GM12878 (cell line): ENCODE measurements around the gene ANKRD24. TPM values are rescaled to one million over a fixed set of nuclear protein-coding genes. Genes with fewer than 3 reads are reported as not detected.
"Not testable (repeated sequence)": the region's sequence is repeated elsewhere in the genome, so short reads cannot be mapped to it uniquely, and the experiment has no call there.

Source experiments
- ATAC-seq: fragments of 200-7000 bp; cut with Tn5 transposase; 3 replicates; pipeline ENCODE4 v1.9.1; 2020; ENCODE audit warnings: mild to moderate bottlenecking, moderate library complexity
- BruUV-seq: library from RNA; stranded (reverse); fragments of 400-500 nt; replicated peaks from 2 replicates; lab custom pipeline; 2021; lab: Mats Ljungman, UMichigan
- CTCF ChIA-PET: fragments of 300-600 bp; sonication (Branson Sonifier 250); formaldehyde crosslinking; extraction: SDS; loops from one replicate; lab custom pipeline; 2021; ENCODE audit warnings: inconsistent platforms; lab: Yijun Ruan, JAX
- POLR2A ChIA-PET: fragments of 350-600 bp; formaldehyde crosslinking; extraction: SDS; loops from one replicate; lab custom pipeline; 2021; ENCODE audit warnings: inconsistent platforms; lab: Charles Lee
- RAD21 ChIA-PET: fragments of 300-600 bp; sonication (Branson Sonifier 250); formaldehyde crosslinking; loops from one replicate; lab custom pipeline; 2023; ENCODE audit warnings: antibody characterized with exemption; ENCODE audit not compliant: unreplicated experiment; lab: Charles Lee
- SMC1A ChIA-PET: fragments of 300-600 bp; sonication (Branson Sonifier 250); formaldehyde crosslinking; loops from one replicate; lab custom pipeline; 2023; ENCODE audit not compliant: unreplicated experiment, uncharacterized antibody; lab: Charles Lee
- DNase-seq: peaks from one replicate; pipeline ENCODE4 v3.0.0-alpha.2; 2011; ENCODE audit warnings: low read depth, low spot score
- FAIRE-seq: peaks from 3 replicates; lab custom pipeline; 2011; peaks lifted over from hg19 to GRCh38; lab: Jason Lieb, UNC
- H2AFZ ChIP-seq: 2 replicates; pipeline ENCODE4 v1.6.0; 2011; ENCODE audit warnings: low read depth, low read length, control low read depth; ENCODE audit not compliant: control insufficient read depth
- H3K27ac ChIP-seq: 2 replicates; pipeline ENCODE4 v1.5.1; 2011; ENCODE audit warnings: control low read depth; ENCODE audit not compliant: control insufficient read depth, insufficient read depth
- H3K27me3 ChIP-seq, 2 experiments: replicated peaks in 1 of 2; 2 replicates each; pipeline versions ENCODE4 v1.6.0 to v1.6.1; 2011; ENCODE audit warnings: low read length in 1 of 2; ENCODE audit not compliant: control insufficient read depth in 2 of 2, insufficient read depth in 2 of 2
- H3K36me3 ChIP-seq, 2 experiments: 2 replicates each; pipeline ENCODE4 v1.5.1; 2011; ENCODE audit warnings: low read length in 1 of 2; ENCODE audit not compliant: control insufficient read depth in 2 of 2, insufficient read depth in 2 of 2
- H3K4me1 ChIP-seq: 2 replicates; pipeline ENCODE4 v1.6.1; 2011; ENCODE audit warnings: mild to moderate bottlenecking, low read length, moderate library complexity, mixed read lengths; ENCODE audit not compliant: control insufficient read depth, insufficient read depth
- H3K4me2 ChIP-seq: 2 replicates; pipeline ENCODE4 v1.6.0; 2011; ENCODE audit warnings: control low read depth; ENCODE audit not compliant: control insufficient read depth, insufficient read depth
- H3K4me3 ChIP-seq: fragments of 200-600 bp; sonication (generic); 2 replicates; pipeline ENCODE4 v1.5.1; 2016
- H3K79me2 ChIP-seq: 2 replicates; pipeline ENCODE4 v1.6.0; 2011; ENCODE audit warnings: low read length; ENCODE audit not compliant: control insufficient read depth, insufficient read depth
- H3K9ac ChIP-seq: 2 replicates; pipeline ENCODE4 v1.8.0; 2011; ENCODE audit warnings: low read length, control low read depth, mixed read lengths; ENCODE audit not compliant: control insufficient read depth, insufficient read depth
- H3K9me3 ChIP-seq: replicated peaks from 3 replicates; pipeline ENCODE4 v1.5.1; 2011; ENCODE audit warnings: mild to moderate bottlenecking, low read length; ENCODE audit not compliant: control insufficient read depth, insufficient read depth
- H4K20me1 ChIP-seq: 2 replicates; pipeline ENCODE4 v1.6.0; 2011; ENCODE audit not compliant: control insufficient read depth, insufficient read depth
- CBX3 ChIP-seq: fragments of 200-600 bp; sonication (generic); IDR thresholded peaks from 2 replicates; pipeline ENCODE4 v1.6.1; 2016; ENCODE audit warnings: low read depth, borderline replicate concordance
- DPF2 ChIP-seq: fragments of 450-650 bp; IDR thresholded peaks from 2 replicates; pipeline ENCODE4 v1.6.1; 2017; ENCODE audit warnings: mild to moderate bottlenecking
- RAD51 ChIP-seq: fragments of 450-650 bp; IDR thresholded peaks from 2 replicates; pipeline ENCODE4 v1.6.1; 2016; ENCODE audit warnings: moderate library complexity, mild to moderate bottlenecking, inconsistent platforms
- ZNF24 ChIP-seq: fragments of 450-650 bp; IDR thresholded peaks from 2 replicates; pipeline ENCODE4 v1.6.1; 2017; ENCODE audit warnings: antibody characterized with exemption, mild to moderate bottlenecking
- ZSCAN29 ChIP-seq: fragments of 450-650 bp; IDR thresholded peaks from 2 replicates; pipeline ENCODE4 v1.6.1; 2017; ENCODE audit warnings: mild to moderate bottlenecking, moderate library complexity
- WGBS: methylation state at CpG from one replicate; pipeline ENCODE4 v1.1.6; 2016; ENCODE audit warnings: low lambda C conversion rate; ENCODE audit not compliant: insufficient replicate concordance, insufficient coverage; ENCODE audit errors: missing lambda C conversion rate; 5-methylcytosine and 5-hydroxymethylcytosine counted together
- in situ Hi-C: fragments of 300-500 bp; cut with MboI; formaldehyde crosslinking; loops from 9 replicates; pipeline ENCODE4 v1.14.3; 2018; ENCODE audit warnings: mixed read lengths
- intact Hi-C: fragments of 100-400 bp; cut with micrococcal nuclease; formaldehyde crosslinking; loops from one replicate; pipeline ENCODE4 v1.14.2; 2022; ENCODE audit not compliant: unreplicated experiment
- polyA plus RNA-seq, 11 experiments: library from polyadenylated mRNA; depleted of rRNA in 4 of 11; unstranded in 6 of 11; stranded (reverse) in 5 of 11; fragments of >200 nt; fragmentation: Nextera tagmentation in 4 of 11; fragmentation: Illumina TruSeq in 1 of 11; extraction: Ambion mirVana in 4 of 11; extraction: Trizol in 1 of 11; gene quantifications; 1 replicate in 1 of 11; 2 replicates in 10 of 11; pipeline versions ENCODE4 v1.2.1 to v1.2.3, GENCODE V29; 2011 to 2016; ENCODE audit warnings: inconsistent platforms in 2 of 11, missing spikeins in 2 of 11, low read depth in 1 of 11
- total RNA-seq, 4 experiments: library from RNA; depleted of rRNA in 3 of 4; stranded (reverse); fragments of >200 nt in 3 of 4; fragmentation: Illumina TruSeq in 1 of 4; extraction: Trizol in 1 of 4; gene quantifications; 2 replicates each; pipeline versions ENCODE4 v1.2.1 to v1.2.3, GENCODE V29; 2013 to 2021

The ANKRD24 gene
- total and polyA plus RNA-seq, 10 of the 15 experiments (the other 5 are each of a cell fraction or from before 2014, with no cell fraction given), result 0.02 to 0.59 (median 0.35) TPM; not detected in 1

DNA sequence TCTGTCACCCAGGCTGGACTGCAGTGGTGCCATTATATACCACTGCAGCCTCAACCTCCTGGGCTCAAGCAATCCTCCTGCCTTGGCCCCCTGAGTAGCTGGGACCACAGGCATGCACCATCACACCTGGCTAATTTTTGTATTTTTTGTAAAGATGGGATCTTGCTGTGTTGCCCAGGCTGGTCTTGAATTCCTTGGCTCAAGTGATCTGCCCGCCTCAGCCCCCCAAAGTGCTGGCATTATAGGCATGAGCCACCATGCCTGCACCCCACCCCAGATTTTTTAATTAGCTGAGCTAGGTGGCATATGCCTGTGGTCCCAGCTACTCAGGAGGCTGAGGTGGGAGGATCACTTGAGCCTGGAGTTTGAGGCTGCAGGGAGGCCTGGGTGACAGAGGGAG is 39.6 kb upstream of the ANKRD24 start:
- ChIA-PET CTCF (interaction anchor here (0.6 to 5.5 kb wide), 6 partner anchors 9 to 65 kb away, joined by 3 to 63 read pairs (median 3); no protein-coding TSS in a partner anchor), SMC1A (interaction anchor here (0.8 to 1.2 kb wide), 2 partner anchors 64 to 234 kb away, joined by 3 read pairs; no protein-coding TSS in a partner anchor), POLR2A (interaction anchor here (0.6 to 0.8 kb wide), 2 partner anchors 9 to 136 kb away, joined by 4 to 5 read pairs; no protein-coding TSS in a partner anchor)
- RAD21 ChIA-PET, H4K20me1 ChIP-seq, H3K9me3 ChIP-seq, H2AFZ ChIP-seq, H3K36me3 ChIP-seq, FAIRE-seq, in situ Hi-C loops, intact Hi-C loops, ATAC-seq, H3K4me3 ChIP-seq, H3K4me1 ChIP-seq, BruUV-seq, H3K27me3 ChIP-seq, H3K79me2 ChIP-seq, DNase-seq, H3K27ac ChIP-seq, H3K9ac ChIP-seq, H3K4me2 ChIP-seq: not testable (repeated sequence)
- 7% methylated on average over 1 of the region's 1 CpG for WGBS

DNA sequence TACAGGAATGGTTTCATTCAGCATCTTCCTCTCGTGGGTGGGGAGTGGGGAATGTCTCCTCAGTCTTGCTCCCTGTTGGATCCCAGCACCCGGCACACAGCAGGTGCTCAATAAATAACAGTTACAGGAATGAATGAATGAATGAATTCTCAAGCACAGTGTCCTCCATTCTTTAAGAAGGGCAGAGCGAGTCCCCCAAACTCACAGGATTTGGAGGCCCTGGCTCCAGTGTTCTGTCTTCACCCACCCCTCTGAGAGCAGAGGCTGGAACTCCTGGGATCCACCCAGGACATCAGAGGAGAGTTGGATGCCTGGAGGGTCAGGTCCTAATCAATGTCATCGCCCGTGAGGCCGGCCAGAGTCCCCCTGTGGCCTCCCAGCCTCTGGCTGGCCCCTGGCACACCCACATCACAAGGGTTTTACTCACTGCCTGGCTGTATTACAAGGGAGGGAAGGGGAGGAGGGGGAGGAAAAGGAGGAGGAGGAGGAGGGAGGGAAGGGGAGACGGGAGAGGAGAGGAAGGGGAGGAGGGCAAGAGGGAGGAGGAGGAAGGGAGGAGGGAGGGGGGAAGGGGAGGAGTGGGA is 37.7 kb upstream of the ANKRD24 start:
- Histone ChIP-seq H3K27ac (no peak overlapping the region), H3K79me2 (no peaks in the 10 kb centered on the region), H3K9ac (no peak overlapping the region), H3K4me2 (no peak overlapping the region), H3K36me3 (no peaks in the 10 kb centered on the region), H3K4me1 (peaks cover 3% of the 10 kb centered on the region; the same call in 1 of the 2 replicates), H2AFZ (no peak overlapping the region), H3K9me3 (no peaks in the 10 kb centered on the region), H3K4me3 (no peak overlapping the region), H4K20me1 (no peaks in the 10 kb centered on the region), H3K27me3 (0 out of 4 replicates have a peak, but pooled peaks cover 2% of the 10 kb centered on the region in 2 experiments)
- intact Hi-C loops, result no loop called here
- ChIA-PET CTCF (no interaction called here), RAD21 (no interaction called here), POLR2A (no interaction called here), SMC1A (no interaction called here)
- BruUV-seq, result no TSS peak
- DNase-seq (no peak), ATAC-seq (no peak), FAIRE-seq (no peak)
- in situ Hi-C loops, result no loop called here
- TF ChIP-seq CBX3 (no peak), DPF2 (no peak), ZNF24 (0 out of 2 replicates have a peak, but pooled peaks have one; percentile 13), ZSCAN29 (no peak), RAD51 (no peak)
- 4% methylated on average over 6 of the region's 7 CpGs for WGBS
